ENCODE results near the gene PTPRJ. TPM values are rescaled to one million over a fixed set of nuclear protein-coding genes. Genes with fewer than 3 reads are reported as not detected.

PTPRJ gene
- total RNA-seq, 2 donors from 2014 or later: 33.2 to 83.9 TPM

Other genes starting within 250 kb of the PTPRJ start
- 100 to 1,000 TPM; 252 to 261 TPM for gene FNBP4, start 213.2 kb upstream of the PTPRJ start, total RNA-seq
- 10 to 100 TPM; 50.0 to 54.6 TPM for gene NUP160, start 132.2 kb upstream of the PTPRJ start, total RNA-seq
- gene OR4B1, start 236.3 kb downstream of the PTPRJ start, total RNA-seq: not detected